Neural progenitor cell (in vitro differentiated cells): ENCODE data around the gene RAVER1.

Experiments used
- EZH2 ChIP-seq: fragments of 200-600 bp; sonication (generic); IDR thresholded peaks from 2 replicates; pipeline ENCODE4 v1.6.1; 2017; ENCODE audit warnings: antibody characterized with exemption, mild to moderate bottlenecking, moderate library complexity
- EZH2phosphoT487 ChIP-seq: fragments of 200-600 bp; sonication (generic); IDR thresholded peaks from 2 replicates; pipeline ENCODE4 v1.6.1; 2017; ENCODE audit warnings: antibody characterized with exemption
- TF ChIP-seq, protein P1 (sequence below): fragments of 200-600 bp; sonication (generic); IDR thresholded peaks from 2 replicates; pipeline ENCODE4 v1.5.1; 2017; ENCODE audit warnings: antibody characterized with exemption, mild to moderate bottlenecking

DNA sequence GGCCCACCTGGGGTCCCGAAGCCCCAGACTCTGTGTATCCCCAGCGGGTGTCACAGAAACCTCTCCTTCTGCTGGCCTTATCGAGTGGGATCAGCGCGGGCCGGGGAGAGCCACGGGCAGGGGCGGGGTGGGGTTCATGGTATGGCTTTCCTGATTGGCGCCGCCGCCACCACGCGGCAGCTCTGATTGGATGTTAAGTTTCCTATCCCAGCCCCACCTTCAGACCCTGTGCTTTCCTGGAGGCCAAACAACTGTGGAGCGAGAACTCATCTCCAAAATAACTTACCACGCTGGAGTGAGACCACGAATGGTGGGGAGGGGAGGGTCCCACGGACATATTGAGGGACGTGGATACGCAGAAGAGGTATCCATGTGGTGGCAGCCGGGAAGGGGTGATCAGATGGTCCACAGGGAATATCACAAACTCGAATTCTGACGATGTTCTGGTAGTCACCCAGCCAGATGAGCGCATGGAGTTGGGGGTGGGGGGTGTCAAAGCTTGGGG is 44.6 kb downstream of the RAVER1 start:
- TF ChIP-seq, protein P1, sequence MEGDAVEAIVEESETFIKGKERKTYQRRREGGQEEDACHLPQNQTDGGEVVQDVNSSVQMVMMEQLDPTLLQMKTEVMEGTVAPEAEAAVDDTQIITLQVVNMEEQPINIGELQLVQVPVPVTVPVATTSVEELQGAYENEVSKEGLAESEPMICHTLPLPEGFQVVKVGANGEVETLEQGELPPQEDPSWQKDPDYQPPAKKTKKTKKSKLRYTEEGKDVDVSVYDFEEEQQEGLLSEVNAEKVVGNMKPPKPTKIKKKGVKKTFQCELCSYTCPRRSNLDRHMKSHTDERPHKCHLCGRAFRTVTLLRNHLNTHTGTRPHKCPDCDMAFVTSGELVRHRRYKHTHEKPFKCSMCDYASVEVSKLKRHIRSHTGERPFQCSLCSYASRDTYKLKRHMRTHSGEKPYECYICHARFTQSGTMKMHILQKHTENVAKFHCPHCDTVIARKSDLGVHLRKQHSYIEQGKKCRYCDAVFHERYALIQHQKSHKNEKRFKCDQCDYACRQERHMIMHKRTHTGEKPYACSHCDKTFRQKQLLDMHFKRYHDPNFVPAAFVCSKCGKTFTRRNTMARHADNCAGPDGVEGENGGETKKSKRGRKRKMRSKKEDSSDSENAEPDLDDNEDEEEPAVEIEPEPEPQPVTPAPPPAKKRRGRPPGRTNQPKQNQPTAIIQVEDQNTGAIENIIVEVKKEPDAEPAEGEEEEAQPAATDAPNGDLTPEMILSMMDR: no peak
- TF ChIP-seq EZH2 (no peak), EZH2phosphoT487 (peak; percentile 10)
